ENCODE data around the gene ARHGAP8.

ARHGAP8 gene

GRCh38 chr22:44752285-44753188 lies at the start of gene ARHGAP8:
ARHGAP8 (plus strand) TSS chr22:44752575; CDS start chr22:44786528, 33,953 bp downstream.
- no peak within 1 kb of the TSS for H3K4me3 ChIP-seq (ENCODE audit: low read depth, low read length)
- no peak for DNase-seq (ENCODE audit: low read depth)
- TF ChIP-seq POLR2A (IDR thresholded peaks at IDR 0.05; ENCODE audit: extremely low read depth, insufficient read length) (no peak), MYC (IDR thresholded peaks at IDR 0.05; ENCODE audit: low read depth, low read length) (no peak)
- TF ChIP-seq, protein P1, sequence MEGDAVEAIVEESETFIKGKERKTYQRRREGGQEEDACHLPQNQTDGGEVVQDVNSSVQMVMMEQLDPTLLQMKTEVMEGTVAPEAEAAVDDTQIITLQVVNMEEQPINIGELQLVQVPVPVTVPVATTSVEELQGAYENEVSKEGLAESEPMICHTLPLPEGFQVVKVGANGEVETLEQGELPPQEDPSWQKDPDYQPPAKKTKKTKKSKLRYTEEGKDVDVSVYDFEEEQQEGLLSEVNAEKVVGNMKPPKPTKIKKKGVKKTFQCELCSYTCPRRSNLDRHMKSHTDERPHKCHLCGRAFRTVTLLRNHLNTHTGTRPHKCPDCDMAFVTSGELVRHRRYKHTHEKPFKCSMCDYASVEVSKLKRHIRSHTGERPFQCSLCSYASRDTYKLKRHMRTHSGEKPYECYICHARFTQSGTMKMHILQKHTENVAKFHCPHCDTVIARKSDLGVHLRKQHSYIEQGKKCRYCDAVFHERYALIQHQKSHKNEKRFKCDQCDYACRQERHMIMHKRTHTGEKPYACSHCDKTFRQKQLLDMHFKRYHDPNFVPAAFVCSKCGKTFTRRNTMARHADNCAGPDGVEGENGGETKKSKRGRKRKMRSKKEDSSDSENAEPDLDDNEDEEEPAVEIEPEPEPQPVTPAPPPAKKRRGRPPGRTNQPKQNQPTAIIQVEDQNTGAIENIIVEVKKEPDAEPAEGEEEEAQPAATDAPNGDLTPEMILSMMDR (IDR thresholded peaks at IDR 0.05; ENCODE audit: low read depth, low read length) = no peak
- TF ChIP-seq, protein P2, sequence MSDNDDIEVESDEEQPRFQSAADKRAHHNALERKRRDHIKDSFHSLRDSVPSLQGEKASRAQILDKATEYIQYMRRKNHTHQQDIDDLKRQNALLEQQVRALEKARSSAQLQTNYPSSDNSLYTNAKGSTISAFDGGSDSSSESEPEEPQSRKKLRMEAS (IDR thresholded peaks at IDR 0.05; ENCODE audit: low read depth, low read length) = no peak

DNA sequence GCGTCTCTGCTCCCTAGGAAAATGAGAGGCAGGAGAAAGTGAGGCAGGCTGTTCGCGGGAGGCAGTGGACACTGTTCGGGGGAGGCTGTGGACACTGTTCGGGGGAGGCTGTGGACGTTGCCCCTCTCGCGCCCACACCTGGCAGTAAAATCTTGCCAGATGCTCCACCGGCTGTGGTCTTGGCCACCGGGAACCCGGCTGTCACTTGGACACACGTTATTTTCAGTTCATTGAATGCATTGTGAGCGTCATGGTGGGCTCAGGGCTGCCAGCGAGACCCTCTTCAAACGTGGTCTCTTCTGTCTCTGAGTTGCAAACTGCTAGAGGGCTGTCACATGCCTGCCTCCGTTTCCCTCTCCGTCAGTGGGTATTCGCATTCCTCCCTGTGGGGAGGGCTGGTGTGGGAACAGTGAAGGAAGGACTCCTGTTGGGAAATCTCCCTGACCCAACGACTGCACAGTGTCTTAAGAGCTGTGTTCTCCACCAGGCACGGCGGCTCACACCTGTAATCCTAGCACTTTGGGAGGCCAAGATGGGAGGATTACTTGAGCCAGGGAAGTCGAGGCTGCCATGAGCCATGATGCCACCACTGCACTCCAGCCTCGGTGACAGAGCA lies 49.0 kb upstream of the ARHGAP8 start:
- DNase-seq (ENCODE audit: low read depth) = no peak
- H3K4me3 ChIP-seq (ENCODE audit: low read depth, low read length) = peak overlapping the region; percentile 34
- TF ChIP-seq, protein P2 (IDR thresholded peaks at IDR 0.05; ENCODE audit: low read depth, low read length) = no peak
- TF ChIP-seq, protein P1 (IDR thresholded peaks at IDR 0.05; ENCODE audit: low read depth, low read length) = no peak
- TF ChIP-seq MYC (IDR thresholded peaks at IDR 0.05; ENCODE audit: low read depth, low read length) = no peak
- TF ChIP-seq POLR2A (IDR thresholded peaks at IDR 0.05; ENCODE audit: extremely low read depth, insufficient read length) = no peak

GRCh38 chr22:44704159-44705021 lies 48.0 kb upstream of the ARHGAP8 start:
- no peak overlapping the region for H3K4me3 ChIP-seq (ENCODE audit: low read depth, low read length)
- DNase-seq (ENCODE audit: low read depth) = no peak
- TF ChIP-seq POLR2A (IDR thresholded peaks at IDR 0.05; ENCODE audit: extremely low read depth, insufficient read length) (no peak), MYC (IDR thresholded peaks at IDR 0.05; ENCODE audit: low read depth, low read length) (no peak)
- TF ChIP-seq, protein P2 (IDR thresholded peaks at IDR 0.05; ENCODE audit: low read depth, low read length) = no peak
- TF ChIP-seq, protein P1 (IDR thresholded peaks at IDR 0.05; ENCODE audit: low read depth, low read length) = no peak

DNA sequence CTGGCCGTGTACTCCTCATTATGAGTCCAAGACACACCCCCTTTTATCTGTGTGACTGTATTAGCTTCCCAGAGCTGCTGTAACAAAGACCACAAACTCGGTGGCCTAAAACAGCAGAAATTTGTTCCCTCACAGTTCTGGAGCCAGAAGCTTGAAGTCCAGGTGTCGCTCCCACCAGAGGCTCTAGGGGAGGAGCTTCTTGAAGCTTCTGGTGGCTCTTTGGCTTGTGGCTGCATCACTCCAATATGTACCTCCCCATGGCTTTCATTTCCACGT lies 47.4 kb upstream of the ARHGAP8 start:
- no peak for DNase-seq (ENCODE audit: low read depth)
- TF ChIP-seq POLR2A (IDR thresholded peaks at IDR 0.05; ENCODE audit: extremely low read depth, insufficient read length) = no peak
- TF ChIP-seq MYC (IDR thresholded peaks at IDR 0.05; ENCODE audit: low read depth, low read length) = no peak
- TF ChIP-seq, protein P1 (IDR thresholded peaks at IDR 0.05; ENCODE audit: low read depth, low read length) = no peak
- TF ChIP-seq, protein P2 (IDR thresholded peaks at IDR 0.05; ENCODE audit: low read depth, low read length) = no peak
- no peak overlapping the region for H3K4me3 ChIP-seq (ENCODE audit: low read depth, low read length)

GRCh38 chr22:44706488-44706887 lies 45.9 kb upstream of the ARHGAP8 start:
- TF ChIP-seq MYC (IDR thresholded peaks at IDR 0.05; ENCODE audit: low read depth, low read length) (no peak), POLR2A (IDR thresholded peaks at IDR 0.05; ENCODE audit: extremely low read depth, insufficient read length) (no peak)
- TF ChIP-seq, protein P2 (IDR thresholded peaks at IDR 0.05; ENCODE audit: low read depth, low read length) = no peak
- TF ChIP-seq, protein P1 (IDR thresholded peaks at IDR 0.05; ENCODE audit: low read depth, low read length) = no peak
- no peak overlapping the region for H3K4me3 ChIP-seq (ENCODE audit: low read depth, low read length)
- no peak for DNase-seq (ENCODE audit: low read depth)
